Astrocyte (in vitro differentiated cells and primary cell): Measurements from ENCODE around the gene ANGPTL8. TPM values are rescaled to one million over a fixed set of nuclear protein-coding genes. Genes with fewer than 3 reads are reported as not detected.

ENCODE experiments used
- DNase-seq: peaks from one replicate; pipeline ENCODE4 v3.0.0-alpha.2; 2010; ENCODE audit warnings: low read depth
- FAIRE-seq: peaks from 2 replicates; lab custom pipeline; 2011; peaks lifted over from hg19 to GRCh38; lab: Jason Lieb, UNC
- H2AFZ ChIP-seq: 2 replicates; pipeline ENCODE4 v1.6.0; 2012; ENCODE audit warnings: low read depth, low read length, inconsistent platforms
- H3K27ac ChIP-seq: 2 replicates; pipeline ENCODE4 v1.5.1; 2011; ENCODE audit warnings: low read depth, low read length, inconsistent platforms
- H3K27me3 ChIP-seq: 2 replicates; pipeline ENCODE4 v1.6.0; 2011; ENCODE audit warnings: low read length, inconsistent platforms; ENCODE audit not compliant: insufficient read depth
- H3K36me3 ChIP-seq: 2 replicates; pipeline ENCODE4 v1.5.1; 2011; ENCODE audit warnings: low read length, inconsistent platforms; ENCODE audit not compliant: insufficient read depth
- H3K4me1 ChIP-seq: 2 replicates; pipeline ENCODE4 v1.5.1; 2011; ENCODE audit warnings: low read length, inconsistent platforms; ENCODE audit not compliant: insufficient read depth
- H3K4me2 ChIP-seq: 2 replicates; pipeline ENCODE4 v1.6.0; 2012; ENCODE audit warnings: low read length, inconsistent platforms
- H3K4me3 ChIP-seq: 2 replicates; pipeline ENCODE4 v1.5.1; 2011; ENCODE audit warnings: low read depth, mild to moderate bottlenecking, low read length, inconsistent platforms; ENCODE audit not compliant: insufficient read depth
- H3K79me2 ChIP-seq: 2 replicates; pipeline ENCODE4 v1.6.0; 2012; ENCODE audit warnings: mild to moderate bottlenecking, low read length, inconsistent platforms; ENCODE audit not compliant: insufficient read depth
- H3K9ac ChIP-seq: 2 replicates; pipeline ENCODE4 v1.6.0; 2012; ENCODE audit warnings: mild to moderate bottlenecking, low read length, inconsistent platforms
- H3K9me3 ChIP-seq: 2 replicates; pipeline ENCODE4 v1.5.1; 2012; ENCODE audit warnings: low read depth, mild to moderate bottlenecking, low read length, inconsistent platforms; ENCODE audit not compliant: insufficient read depth
- H4K20me1 ChIP-seq: 2 replicates; pipeline ENCODE4 v1.6.0; 2012; ENCODE audit warnings: low read length, inconsistent platforms; ENCODE audit not compliant: insufficient read depth
- H3K27ac Mint-ChIP-seq: one replicate; pipeline ENCODE4 v1.8.0; 2021; ENCODE audit warnings: mild to moderate bottlenecking, mixed read lengths; ENCODE audit not compliant: unreplicated experiment
- H3K27me3 Mint-ChIP-seq: one replicate; pipeline ENCODE4 v1.8.0; 2021; ENCODE audit warnings: low read depth, mixed read lengths; ENCODE audit not compliant: unreplicated experiment
- H3K36me3 Mint-ChIP-seq: one replicate; pipeline ENCODE4 v1.8.0; 2021; ENCODE audit warnings: low read depth, mixed read lengths; ENCODE audit not compliant: unreplicated experiment
- H3K4me1 Mint-ChIP-seq: one replicate; pipeline ENCODE4 v1.8.0; 2021; ENCODE audit warnings: low read depth, mixed read lengths; ENCODE audit not compliant: unreplicated experiment
- H3K4me3 Mint-ChIP-seq: one replicate; pipeline ENCODE4 v1.8.0; 2021; ENCODE audit warnings: mild to moderate bottlenecking, moderate library complexity, mixed read lengths; ENCODE audit not compliant: unreplicated experiment
- H3K9me3 Mint-ChIP-seq: one replicate; pipeline ENCODE4 v1.8.0; 2021; ENCODE audit warnings: mild to moderate bottlenecking, mixed read lengths; ENCODE audit not compliant: unreplicated experiment
- EZH2 ChIP-seq: IDR thresholded peaks from 2 replicates; pipeline ENCODE4 v1.6.1; 2012; ENCODE audit warnings: mild to moderate bottlenecking, low read length, inconsistent platforms; ENCODE audit not compliant: insufficient read depth
- total RNA-seq: library from RNA; stranded (reverse); gene quantifications from 2 replicates; pipeline ENCODE4 v1.2.1, GENCODE V29; 2021
- TF ChIP-seq, protein P1 (sequence below): IDR thresholded peaks from 2 replicates; pipeline ENCODE4 v1.5.1; 2011; ENCODE audit warnings: low read depth, mild to moderate bottlenecking, inconsistent platforms, low read length, moderate library complexity; ENCODE audit not compliant: insufficient read depth

The ANGPTL8 gene
- total RNA-seq, 1 donor from 2014 or later = not detected

DNA sequence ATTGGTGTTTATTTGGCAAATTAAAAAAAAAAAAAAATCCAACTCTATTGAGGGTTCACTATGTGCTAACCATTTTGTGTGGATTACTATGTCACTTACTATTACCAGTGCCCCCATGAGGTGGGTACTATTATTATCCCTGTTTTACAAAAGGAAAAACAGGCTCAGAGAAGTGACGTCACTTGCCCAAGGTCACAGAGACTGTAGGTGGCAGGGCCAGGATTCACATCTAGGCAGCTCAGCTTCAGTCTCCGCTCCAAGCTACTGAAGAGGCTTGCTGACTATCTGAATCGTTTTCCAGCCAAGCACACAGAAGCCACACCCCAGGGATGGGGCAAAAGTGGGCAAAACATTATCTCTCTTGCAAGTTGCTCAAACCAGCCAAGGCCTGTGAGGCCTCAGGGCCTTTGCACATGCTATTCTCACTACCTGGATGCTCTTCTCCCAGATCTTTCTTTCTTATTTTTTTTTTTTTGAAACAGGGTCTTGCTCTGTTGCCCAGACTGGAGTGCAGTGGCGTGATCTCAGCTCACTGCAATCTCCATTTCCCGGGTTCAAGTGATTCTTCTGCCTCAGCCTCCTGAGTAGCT, 4.8 kb upstream of the ANGPTL8 start:
- no peaks in the 10 kb centered on the region for H4K20me1 ChIP-seq
- H3K27ac Mint-ChIP-seq = no peak overlapping the region
- H3K4me1 ChIP-seq = no peaks in the 10 kb centered on the region
- no peaks in the 10 kb centered on the region for H3K9me3 ChIP-seq
- no peak overlapping the region for H3K4me3 ChIP-seq
- H3K27ac ChIP-seq = no peak overlapping the region
- no peak overlapping the region for H3K4me2 ChIP-seq
- no peak overlapping the region for H3K9ac ChIP-seq
- no peaks in the 10 kb centered on the region for H3K36me3 ChIP-seq
- H3K79me2 ChIP-seq = no peaks in the 10 kb centered on the region
- no peak overlapping the region for H3K4me3 Mint-ChIP-seq
- H3K27me3 ChIP-seq = no peaks in the 10 kb centered on the region
- no peak for TF ChIP-seq EZH2
- TF ChIP-seq, protein P1, sequence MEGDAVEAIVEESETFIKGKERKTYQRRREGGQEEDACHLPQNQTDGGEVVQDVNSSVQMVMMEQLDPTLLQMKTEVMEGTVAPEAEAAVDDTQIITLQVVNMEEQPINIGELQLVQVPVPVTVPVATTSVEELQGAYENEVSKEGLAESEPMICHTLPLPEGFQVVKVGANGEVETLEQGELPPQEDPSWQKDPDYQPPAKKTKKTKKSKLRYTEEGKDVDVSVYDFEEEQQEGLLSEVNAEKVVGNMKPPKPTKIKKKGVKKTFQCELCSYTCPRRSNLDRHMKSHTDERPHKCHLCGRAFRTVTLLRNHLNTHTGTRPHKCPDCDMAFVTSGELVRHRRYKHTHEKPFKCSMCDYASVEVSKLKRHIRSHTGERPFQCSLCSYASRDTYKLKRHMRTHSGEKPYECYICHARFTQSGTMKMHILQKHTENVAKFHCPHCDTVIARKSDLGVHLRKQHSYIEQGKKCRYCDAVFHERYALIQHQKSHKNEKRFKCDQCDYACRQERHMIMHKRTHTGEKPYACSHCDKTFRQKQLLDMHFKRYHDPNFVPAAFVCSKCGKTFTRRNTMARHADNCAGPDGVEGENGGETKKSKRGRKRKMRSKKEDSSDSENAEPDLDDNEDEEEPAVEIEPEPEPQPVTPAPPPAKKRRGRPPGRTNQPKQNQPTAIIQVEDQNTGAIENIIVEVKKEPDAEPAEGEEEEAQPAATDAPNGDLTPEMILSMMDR = no peak
- H3K4me1 Mint-ChIP-seq = no peaks in the 10 kb centered on the region
- H3K27me3 Mint-ChIP-seq = peaks cover 3% of the 10 kb centered on the region
- no peaks in the 10 kb centered on the region for H3K9me3 Mint-ChIP-seq
- DNase-seq (no peak), FAIRE-seq (no peak)
- peaks cover 19% of the 10 kb centered on the region for H3K36me3 Mint-ChIP-seq
- H2AFZ ChIP-seq = no peak overlapping the region

DNA sequence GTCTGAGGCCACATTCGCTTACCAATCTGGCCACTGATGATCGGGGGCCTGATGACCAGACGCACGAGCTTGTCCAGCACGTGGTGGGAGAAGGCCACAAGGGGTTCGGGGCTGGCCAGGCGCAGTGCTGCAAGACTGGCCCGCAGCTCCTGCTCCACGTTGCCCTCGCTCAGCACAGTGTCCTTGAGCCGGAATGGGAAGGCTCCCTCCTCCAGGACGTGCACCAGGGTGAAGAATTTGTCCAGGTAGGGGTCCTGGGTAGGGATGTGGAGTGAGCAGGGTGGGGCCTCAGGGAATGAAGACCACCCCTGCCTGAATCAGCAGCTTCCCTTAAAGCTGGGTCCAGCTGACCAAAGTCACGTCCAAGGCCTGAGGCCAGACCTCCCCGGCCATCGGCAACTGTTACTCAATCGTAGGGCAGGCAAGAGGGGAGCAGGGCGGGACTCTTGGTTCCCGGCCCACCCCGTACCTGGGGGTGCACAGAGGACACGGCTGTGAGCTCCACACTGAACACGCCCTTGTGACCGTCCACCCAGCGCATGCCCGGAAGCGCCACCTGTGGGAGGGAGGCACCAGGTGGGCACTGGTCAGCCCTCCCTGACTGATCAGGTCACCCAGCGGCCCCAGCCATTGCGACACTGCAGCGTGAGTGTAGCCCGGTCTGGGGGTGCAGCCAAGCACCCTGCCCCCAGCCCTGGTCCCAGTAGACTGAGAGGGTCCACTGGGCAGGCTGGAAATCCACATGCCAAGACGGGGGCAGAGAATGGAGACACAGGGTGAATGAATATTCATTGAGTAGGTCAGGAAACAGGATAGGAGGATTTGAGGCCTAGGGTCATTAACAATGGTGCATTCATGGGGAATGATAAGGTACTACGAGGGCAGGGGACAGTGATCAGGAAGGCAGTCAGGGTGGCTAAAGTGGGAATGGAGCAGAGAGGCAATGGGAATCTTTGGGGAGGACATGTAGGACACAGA, 2.8 kb upstream of the ANGPTL8 start:
- Histone ChIP-seq H3K36me3 (no peaks in the 10 kb centered on the region), H3K9ac (no peak overlapping the region), H3K4me2 (no peak overlapping the region), H3K79me2 (no peaks in the 10 kb centered on the region), H3K27ac (no peak overlapping the region), H3K4me1 (no peaks in the 10 kb centered on the region), H2AFZ (no peak overlapping the region), H3K27me3 (no peaks in the 10 kb centered on the region), H3K9me3 (no peaks in the 10 kb centered on the region), H4K20me1 (no peaks in the 10 kb centered on the region), H3K4me3 (no peak overlapping the region)
- H3K36me3 Mint-ChIP-seq = peaks cover 18% of the 10 kb centered on the region
- no peaks in the 10 kb centered on the region for H3K9me3 Mint-ChIP-seq
- H3K4me1 Mint-ChIP-seq = no peaks in the 10 kb centered on the region
- TF ChIP-seq EZH2 = no peak
- TF ChIP-seq, protein P1 = no peak
- FAIRE-seq (no peak), DNase-seq (no peak)
- H3K27me3 Mint-ChIP-seq = no peaks in the 10 kb centered on the region
- H3K27ac Mint-ChIP-seq = no peak overlapping the region
- H3K4me3 Mint-ChIP-seq = no peak overlapping the region
